ENCODE measurements around the gene DSTN.
"Not testable (repeated sequence)": the region's sequence is repeated elsewhere in the genome, so short reads cannot be mapped to it uniquely, and the experiment has no call there.

DSTN gene

DNA sequence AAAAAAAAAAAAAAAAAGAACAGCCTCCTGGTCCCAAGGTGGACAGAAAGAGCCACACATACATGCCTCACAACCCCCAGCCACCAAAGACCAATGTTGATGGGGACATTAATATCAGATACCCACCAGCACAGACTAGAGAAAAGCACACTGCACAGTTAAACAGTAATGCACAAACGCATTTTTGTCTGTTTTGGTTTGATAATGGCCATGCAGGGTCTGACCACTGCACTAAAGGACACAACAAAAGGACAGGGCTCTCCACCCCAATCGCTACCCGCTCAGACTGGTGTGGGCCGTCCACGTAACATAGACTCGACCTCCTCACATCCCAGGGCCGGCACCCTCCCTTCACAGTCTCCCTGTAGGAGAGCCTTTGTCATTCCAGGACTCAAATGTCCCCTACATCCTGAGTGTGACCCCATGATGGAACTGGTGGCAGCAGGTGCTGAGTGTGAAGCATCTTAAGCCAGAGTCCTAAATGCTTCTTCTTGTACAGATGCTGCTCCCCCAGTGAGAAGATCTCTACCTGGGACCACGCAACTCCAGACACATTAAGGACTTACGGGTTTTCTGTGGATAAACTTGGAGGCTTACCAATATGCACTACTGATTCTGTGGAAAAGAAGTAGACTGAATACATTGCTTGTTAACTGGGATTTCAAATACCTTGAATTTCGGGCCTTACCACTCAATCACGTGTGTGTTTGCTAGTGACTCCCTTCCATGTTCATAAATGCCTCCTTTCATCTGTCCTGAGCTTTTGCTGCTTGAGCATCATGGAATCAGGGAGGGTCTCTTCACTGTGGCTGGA is 84.2 kb downstream of the DSTN start:
- DNase-seq: no peak

GRCh38 chr20:17654649-17655285 is 84.9 kb downstream of the DSTN start:
- no peak for DNase-seq

DNA sequence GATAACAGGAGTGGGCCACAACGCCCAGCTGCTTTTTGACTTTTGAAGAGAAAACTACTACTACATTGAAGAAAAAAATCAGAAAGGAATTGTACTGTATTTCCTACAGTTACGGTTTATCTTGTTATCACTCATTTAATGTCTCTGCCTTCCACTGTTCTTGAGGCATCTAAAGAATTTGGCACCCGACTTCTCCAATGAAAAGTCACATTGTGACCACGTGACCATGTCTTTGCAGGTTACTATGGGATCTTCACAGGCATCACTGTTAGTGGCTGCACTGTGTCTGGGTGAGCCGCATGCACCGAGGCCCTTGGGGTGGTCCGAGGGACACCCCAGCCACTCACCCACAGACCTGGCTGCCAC is 85.4 kb downstream of the DSTN start:
- DNase-seq: no peak

GRCh38 chr20:17655865-17656479 is 86.1 kb downstream of the DSTN start:
- DNase-seq: no peak

GRCh38 chr20:17657079-17657825 is 87.4 kb downstream of the DSTN start:
- DNase-seq: no peak

DNA sequence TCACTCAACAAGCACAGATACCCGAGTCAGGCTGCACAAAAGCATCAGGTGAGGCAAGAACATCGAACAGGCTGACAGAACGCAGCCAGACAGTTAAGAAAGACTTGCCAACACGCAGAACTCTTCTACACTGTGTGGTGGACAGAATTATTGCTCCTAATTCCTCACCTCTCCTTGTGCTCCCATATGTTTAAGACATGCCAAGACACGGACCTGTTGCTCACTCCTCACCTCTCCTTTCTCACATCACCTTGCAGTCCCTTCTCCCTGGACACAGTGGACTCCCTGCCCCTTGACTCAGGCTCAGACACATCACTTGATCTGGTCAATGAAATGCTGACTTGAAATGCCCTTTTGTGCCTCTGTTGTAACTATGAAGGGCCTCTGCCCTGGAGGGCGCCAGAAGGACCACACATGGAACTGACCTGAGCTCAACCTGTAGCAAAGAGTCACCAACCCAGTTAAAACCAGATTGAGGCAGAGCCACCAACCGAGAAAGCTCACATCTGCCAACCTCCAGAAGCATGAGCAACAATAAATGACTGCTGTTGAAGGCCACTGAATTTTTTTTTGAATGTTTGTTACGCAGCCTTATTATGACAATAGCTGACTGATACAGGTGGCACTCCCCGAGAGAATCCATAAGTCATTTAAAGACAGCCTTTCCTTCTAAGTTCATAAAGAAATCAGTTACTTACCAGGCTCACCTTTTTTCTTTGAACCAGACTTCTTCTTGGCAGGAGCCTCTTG is 88.2 kb downstream of the DSTN start:
- no peak for DNase-seq

- DNase-seq: no peak
These were observed 88.7 kb downstream of the DSTN start for GRCh38 chr20:17658648-17658993.

DNA sequence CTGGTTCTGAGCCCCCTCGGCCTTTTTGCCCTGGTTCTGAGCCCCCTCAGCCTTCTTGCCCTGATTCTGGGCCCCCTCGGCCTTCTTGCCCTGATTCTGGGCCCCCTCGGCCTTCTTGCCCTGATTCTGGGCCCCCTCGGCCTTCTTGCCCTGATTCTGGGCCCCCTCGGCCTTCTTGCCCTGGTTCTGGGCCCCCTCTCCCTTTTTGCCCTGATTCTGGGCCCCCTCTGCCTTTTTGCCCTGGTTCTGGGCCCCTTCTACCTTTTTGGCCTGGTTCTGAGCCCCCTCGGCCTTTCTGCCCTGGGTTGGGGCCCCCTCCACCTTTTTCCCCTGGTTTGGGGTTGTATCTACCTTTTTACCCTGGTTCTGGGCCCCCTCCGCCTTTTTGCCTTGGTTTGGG is 89.5 kb downstream of the DSTN start:
- not testable (repeated sequence) for DNase-seq
